ELF-1 (cell line): Measurements from ENCODE around the gene SEPTIN6.
"Not testable (repeated sequence)": the region's sequence is repeated elsewhere in the genome, so short reads cannot be mapped to it uniquely, and the experiment has no call there.

ENCODE experiments used
- DNase-seq: peaks from one replicate; pipeline ENCODE4 v3.0.0-alpha.2; 2016; ENCODE audit warnings: low read depth, low spot score

Gene SEPTIN6

DNA sequence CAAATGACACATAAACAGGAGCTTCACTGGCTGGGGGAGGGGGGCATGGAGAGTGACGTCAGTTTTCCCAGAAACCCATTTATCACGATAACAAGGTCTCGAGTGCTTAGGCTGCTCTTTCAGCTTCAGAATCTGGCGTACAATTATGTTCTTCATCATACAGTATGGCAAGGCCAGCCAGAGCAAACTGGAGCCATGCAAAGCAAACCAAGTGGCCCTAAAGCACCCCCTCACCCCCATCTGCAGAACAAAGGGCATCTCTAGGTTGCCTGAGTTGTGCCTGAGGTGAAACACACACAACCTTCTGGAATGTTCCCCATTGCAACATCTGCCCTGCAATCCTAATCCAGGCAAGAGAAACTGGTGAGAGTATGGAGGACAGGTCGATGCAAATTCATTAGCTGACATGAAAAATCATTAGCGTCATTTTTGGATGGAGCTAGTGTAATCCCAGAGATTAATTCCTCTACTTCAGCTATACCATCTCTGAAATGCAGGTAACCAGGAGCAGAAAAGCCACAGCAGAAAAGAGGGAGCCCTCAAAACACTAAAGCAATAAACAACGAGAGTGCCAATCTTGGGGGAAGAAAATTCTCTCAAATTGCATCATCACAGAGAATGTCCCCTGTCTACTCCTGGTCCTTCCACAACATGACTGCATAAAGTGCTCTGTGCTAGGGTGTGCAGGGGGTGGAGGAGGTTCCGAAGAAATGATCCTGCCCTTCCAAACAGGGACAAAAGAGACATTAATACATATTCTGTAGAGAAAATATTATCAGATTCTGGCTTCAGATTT lies 1.8 kb downstream of the SEPTIN6 start:
- peak; percentile 76 for DNase-seq

DNA sequence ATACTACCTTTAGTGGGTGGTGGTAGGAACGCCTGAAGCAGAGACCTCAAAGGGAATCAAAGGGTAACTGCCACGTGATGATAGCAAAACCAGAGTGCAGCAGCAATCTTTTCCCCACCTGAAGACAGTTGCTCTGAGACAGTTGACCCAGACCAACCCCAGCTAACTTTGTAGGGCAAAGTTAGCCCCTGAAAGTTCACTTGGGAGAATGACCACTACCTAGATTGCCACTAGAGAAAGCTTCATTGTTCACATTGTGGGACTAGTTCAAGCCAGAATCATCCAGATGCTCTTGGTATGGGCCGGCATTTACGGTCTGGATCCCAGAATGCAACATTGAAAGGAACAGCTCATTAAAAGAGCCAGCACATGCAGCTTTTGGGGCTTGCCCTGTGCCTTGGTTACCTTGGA lies 4.1 kb downstream of the SEPTIN6 start:
- DNase-seq = no peak

DNA sequence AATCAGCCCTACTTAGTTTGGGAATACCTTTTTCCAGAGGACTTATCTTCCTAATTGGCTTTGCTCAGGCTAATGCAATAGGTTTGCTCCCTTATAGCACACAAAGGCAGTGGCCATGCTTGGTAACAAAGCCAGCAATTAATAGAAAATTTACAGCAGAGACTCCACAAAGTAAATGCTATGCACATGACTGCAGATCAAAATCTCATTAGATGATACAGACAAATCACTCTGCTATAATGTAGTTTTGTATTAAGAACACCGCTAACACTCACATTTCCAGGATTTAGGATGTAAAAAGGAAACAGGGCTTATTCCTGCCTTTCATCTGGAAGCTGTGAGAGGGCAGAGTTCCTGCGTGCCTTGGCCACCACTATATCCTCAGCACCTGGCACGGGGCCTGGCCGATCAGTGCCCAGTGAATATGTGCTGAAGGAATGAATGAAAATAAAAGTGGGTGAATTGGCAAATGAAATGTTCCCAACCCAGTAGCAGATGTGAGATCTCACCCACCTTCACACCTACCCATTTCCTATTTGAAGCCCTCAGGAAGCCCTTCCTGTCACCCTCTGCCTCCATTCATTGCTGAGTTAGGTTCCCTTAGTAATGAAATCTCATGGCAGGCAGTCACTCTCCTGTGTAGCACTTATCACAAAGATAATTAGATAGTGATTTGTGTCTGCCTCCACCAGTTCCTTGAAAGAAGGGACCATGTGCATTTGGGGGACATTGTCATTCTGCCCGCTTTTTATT lies 5.1 kb downstream of the SEPTIN6 start:
- DNase-seq = no peak

DNA sequence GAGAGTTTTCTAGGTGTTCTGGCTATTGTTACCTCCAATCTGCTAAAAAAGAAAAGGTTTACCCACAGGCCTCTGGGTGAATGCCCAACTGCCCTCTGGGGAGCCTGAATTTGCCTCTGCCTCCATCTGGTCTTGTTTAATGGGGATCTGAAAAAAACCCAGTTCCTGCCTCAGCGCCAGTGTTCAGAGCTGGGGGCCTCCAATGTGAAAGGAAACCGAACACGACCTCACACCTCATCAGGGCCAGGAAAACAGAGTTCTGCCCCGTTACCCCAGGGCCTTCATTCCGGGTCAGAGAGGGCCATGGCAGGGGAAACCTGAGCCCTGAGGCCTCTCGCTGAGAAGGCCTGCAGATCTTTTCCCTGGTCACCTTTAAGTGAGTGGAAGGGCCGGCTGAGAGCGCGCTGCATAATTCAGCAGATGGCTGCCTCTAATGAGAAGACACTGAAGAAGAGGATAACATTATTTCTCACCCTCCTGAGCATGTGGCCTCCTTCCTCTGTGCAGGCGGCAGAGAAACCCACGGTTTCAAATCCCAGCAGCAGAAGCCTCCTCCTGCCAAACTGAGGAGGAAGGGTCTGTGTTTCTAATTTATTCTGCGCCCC lies 6.8 kb downstream of the SEPTIN6 start:
- DNase-seq = peak; percentile 72

GRCh38 chrX:119685225-119686066 lies 7.5 kb downstream of the SEPTIN6 start:
- no peak for DNase-seq

DNA sequence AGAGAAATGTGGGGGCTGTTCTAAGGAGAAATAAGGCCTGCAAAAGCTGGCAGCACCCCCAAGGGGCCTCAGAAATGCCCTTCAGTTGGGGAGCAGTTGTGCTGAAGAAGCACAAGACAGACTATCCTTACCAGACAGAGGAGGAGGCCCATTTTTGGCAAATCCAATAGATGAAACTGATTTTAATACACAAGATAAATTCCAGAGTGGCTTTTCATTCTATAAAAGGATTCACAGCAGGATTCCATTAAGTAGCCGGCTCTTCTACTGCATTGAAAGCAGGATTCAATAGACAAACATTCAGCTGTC lies 8.1 kb downstream of the SEPTIN6 start:
- no peak for DNase-seq

DNA sequence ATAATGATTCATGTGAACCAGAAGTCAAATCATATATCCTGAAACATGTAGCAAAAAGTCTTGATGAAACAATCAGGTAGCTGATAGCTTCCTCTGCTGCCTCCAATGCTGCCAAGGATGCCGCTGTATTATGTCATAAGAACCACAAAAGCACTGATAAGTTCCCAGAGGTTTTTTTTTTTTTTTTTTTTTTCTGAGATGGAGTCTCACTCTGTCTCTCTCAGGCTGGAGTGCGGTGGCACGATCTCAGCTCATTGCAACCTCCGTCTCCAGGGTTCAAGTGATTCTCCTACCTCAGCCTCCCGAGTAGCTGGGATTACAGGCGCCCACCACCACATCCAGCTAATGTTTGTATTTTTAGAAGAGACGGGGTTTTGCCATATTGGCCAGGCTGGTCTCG lies 8.7 kb downstream of the SEPTIN6 start:
- not testable (repeated sequence) for DNase-seq

GRCh38 chrX:119682019-119682989 lies 10.7 kb downstream of the SEPTIN6 start:
- no peak for DNase-seq

DNA sequence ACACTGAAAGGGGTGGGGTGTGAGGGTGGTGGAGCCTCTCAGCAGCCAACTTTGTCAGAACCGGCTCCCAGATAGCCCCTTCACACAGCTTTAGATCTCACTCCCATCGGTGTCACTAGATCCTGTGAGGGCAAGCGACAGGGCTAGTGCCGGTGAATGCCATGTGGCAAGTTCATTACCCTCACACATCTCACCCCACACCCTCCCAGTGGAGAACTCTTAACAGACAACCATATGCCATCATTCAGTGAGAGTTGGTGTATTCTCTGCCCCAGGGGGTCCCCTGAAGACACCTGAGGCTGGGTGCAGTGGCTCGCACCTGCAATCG lies 15.3 kb downstream of the SEPTIN6 start:
- no peak for DNase-seq

GRCh38 chrX:119676949-119677653 lies 15.9 kb downstream of the SEPTIN6 start:
- DNase-seq = no peak

- no peak for DNase-seq
Measured at GRCh38 chrX:119673336-119673735, 19.6 kb downstream of the SEPTIN6 start.

GRCh38 chrX:119672426-119672825 lies 20.5 kb downstream of the SEPTIN6 start:
- DNase-seq = no peak

DNA sequence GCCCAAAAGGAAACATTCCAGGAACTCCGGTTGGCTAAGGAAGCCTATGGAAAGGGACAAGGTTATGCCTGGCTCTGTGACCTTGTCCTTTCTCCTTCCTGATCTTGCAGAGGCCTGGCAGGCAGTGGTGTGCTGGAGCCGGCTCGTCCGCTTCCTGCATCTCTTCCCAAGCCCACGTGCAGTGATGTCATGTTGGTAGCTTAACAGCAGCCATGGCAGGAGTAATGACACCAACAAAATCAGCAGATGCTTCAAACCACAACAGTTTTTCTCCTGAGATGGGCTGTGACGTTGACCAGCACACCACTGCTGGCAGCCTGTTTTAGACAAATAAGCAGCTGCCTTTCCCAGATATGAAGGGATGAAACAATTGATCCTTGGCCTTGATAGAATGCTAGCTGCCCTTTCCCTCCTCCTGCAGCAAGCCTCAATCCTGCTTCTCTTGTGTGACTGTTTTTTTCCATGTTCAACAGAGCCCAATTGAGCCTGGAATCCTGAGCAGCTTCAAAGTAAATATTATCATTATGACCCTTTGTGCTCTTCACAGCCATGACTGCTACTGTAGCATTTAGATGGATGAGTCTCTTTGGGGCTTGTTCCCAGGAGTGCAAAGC lies 23.4 kb downstream of the SEPTIN6 start:
- peak; percentile 50 for DNase-seq

GRCh38 chrX:119667111-119667878 lies 25.7 kb downstream of the SEPTIN6 start:
- peak; percentile 53 for DNase-seq

GRCh38 chrX:119664877-119665276 lies 28.1 kb downstream of the SEPTIN6 start:
- not testable (repeated sequence) for DNase-seq

- no peak for DNase-seq
Measured at GRCh38 chrX:119661486-119661885, 31.5 kb downstream of the SEPTIN6 start.

GRCh38 chrX:119659522-119659921 lies 33.4 kb downstream of the SEPTIN6 start:
- DNase-seq = no peak

DNA sequence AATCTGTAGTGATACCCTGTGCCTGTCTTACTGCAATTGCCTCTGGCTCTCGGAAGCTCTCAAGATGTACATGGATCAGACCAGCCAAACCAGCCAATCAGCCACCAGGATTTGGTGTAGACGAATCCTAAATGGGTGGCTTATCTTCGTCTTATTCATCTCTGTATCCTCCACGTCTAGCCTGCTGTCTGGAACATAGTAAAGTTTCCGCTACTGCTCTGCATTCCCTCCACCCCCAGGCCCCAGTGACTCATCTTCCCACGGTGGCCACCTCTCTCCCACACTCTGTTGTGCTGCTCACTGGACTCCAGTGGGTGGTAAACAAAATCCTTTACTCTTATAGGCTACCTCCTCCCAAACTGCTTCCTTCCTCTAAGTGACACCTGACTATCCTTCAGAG lies 37.8 kb downstream of the SEPTIN6 start:
- DNase-seq = peak; percentile 54

GRCh38 chrX:119654112-119654531 lies 38.8 kb downstream of the SEPTIN6 start:
- peak; percentile 58 for DNase-seq
